HepG2 (cell line): ENCODE measurements around the gene HLA-G. TPM values are rescaled to one million over a fixed set of nuclear protein-coding genes. Genes with fewer than 3 reads are reported as not detected.
A peak's percentile ranks its signal among the peaks of the same experiment; 100 is the strongest.

Experiments used
- ATAC-seq: fragments of 200-7000 bp; cut with Tn5 transposase; 3 replicates; pipeline ENCODE4 v1.9.1; 2020; ENCODE audit warnings: mild to moderate bottlenecking, moderate library complexity
- BruUV-seq: library from RNA; stranded (reverse); fragments of 400-500 nt; replicated peaks from 2 replicates; lab custom pipeline; 2021; lab: Mats Ljungman, UMichigan
- CTCF ChIA-PET: fragments of 300-600 bp; formaldehyde crosslinking; extraction: SDS; loops from one replicate; lab custom pipeline; 2021; ENCODE audit warnings: low total read pairs, inconsistent platforms, low intra/inter-chr PET ratio; lab: Yijun Ruan, JAX
- POLR2A ChIA-PET: fragments of 350-600 bp; sonication (Branson Sonifier 250); formaldehyde crosslinking; loops from one replicate; lab custom pipeline; 2020; ENCODE audit warnings: antibody characterized with exemption, inconsistent platforms; lab: Yijun Ruan, JAX
- DNase-seq: peaks from one replicate; pipeline ENCODE4 v3.0.0-alpha.2; 2015; ENCODE audit warnings: low spot score
- FAIRE-seq: peaks from 3 replicates; lab custom pipeline; 2011; peaks lifted over from hg19 to GRCh38; lab: Jason Lieb, UNC
- H2AFZ ChIP-seq: one replicate; pipeline ENCODE4 v1.6.1; 2011; ENCODE audit warnings: low read length, inconsistent platforms
- H3K27ac ChIP-seq: fragments of 300-600 bp; 3 replicates; pipeline ENCODE4 v1.8.0; 2011; ENCODE audit warnings: mixed run types, mild to moderate bottlenecking, mixed read lengths, low read length, inconsistent platforms; ENCODE audit not compliant: insufficient read depth; ENCODE audit errors: extremely low read length
- H3K27me3 ChIP-seq, 2 experiments: fragments of 200-600 bp in 1 of 2; 2 replicates in 1 of 2; 3 replicates in 1 of 2; pipeline versions ENCODE4 v1.6.0 to v1.8.0; 2011; ENCODE audit warnings: low read length in 2 of 2, mild to moderate bottlenecking in 2 of 2, moderate library complexity in 2 of 2, inconsistent platforms in 1 of 2; ENCODE audit not compliant: insufficient read depth in 2 of 2, control insufficient read depth in 1 of 2
- H3K36me3 ChIP-seq, 2 experiments: fragments of 200-600 bp in 1 of 2; replicated peaks in 1 of 2; 2 replicates in 1 of 2; 3 replicates in 1 of 2; pipeline versions ENCODE4 v1.5.1 to v1.8.0; 2011; ENCODE audit warnings: low read length in 2 of 2, inconsistent platforms in 1 of 2; ENCODE audit not compliant: insufficient read depth in 2 of 2, control insufficient read depth in 1 of 2
- H3K4me1 ChIP-seq: 2 replicates; pipeline ENCODE4 v1.5.1; 2012; ENCODE audit warnings: low read length, inconsistent platforms; ENCODE audit not compliant: insufficient read depth
- H3K4me2 ChIP-seq: 2 replicates; pipeline ENCODE4 v1.6.0; 2011; ENCODE audit warnings: low read depth, low read length, inconsistent platforms
- H3K4me3 ChIP-seq, 3 experiments: fragments of 200-600 bp in 1 of 3; sonication (generic), shearing (Covaris generic) in 1 of 3; replicated peaks in 1 of 3; 2 replicates each; pipeline ENCODE4 v1.5.1; 2011 to 2016; ENCODE audit warnings: low read length in 3 of 3, inconsistent platforms in 2 of 3, low read depth in 2 of 3, mild to moderate bottlenecking in 2 of 3, control low read depth in 1 of 3, mixed read lengths in 1 of 3; ENCODE audit not compliant: insufficient read depth in 1 of 3
- H3K79me2 ChIP-seq: one replicate; pipeline ENCODE4 v1.6.1; 2011; ENCODE audit warnings: low read length, inconsistent platforms; ENCODE audit not compliant: insufficient read depth
- H3K9ac ChIP-seq: 2 replicates; pipeline ENCODE4 v1.6.0; 2011; ENCODE audit warnings: mild to moderate bottlenecking, low read depth, low read length, inconsistent platforms; ENCODE audit not compliant: insufficient read depth
- H3K9me3 ChIP-seq: 2 replicates; pipeline ENCODE4 v1.5.1; 2012; ENCODE audit warnings: mild to moderate bottlenecking, low read length
- H4K20me1 ChIP-seq: 2 replicates; pipeline ENCODE4 v1.6.0; 2011; ENCODE audit warnings: inconsistent platforms, mild to moderate bottlenecking, low read length, moderate library complexity; ENCODE audit not compliant: insufficient read depth
- ARNT2 ChIP-seq: sonication (generic); formaldehyde crosslinking; IDR thresholded peaks from 2 replicates; pipeline ENCODE4 v1.8.0; 2022; ENCODE audit warnings: mild to moderate bottlenecking, low read depth, missing genetic modification reagents, moderate library complexity
- BCL3 ChIP-seq: sonication (generic); formaldehyde crosslinking; IDR thresholded peaks from 2 replicates; pipeline ENCODE4 v1.5.1; 2020; ENCODE audit warnings: mild to moderate bottlenecking, missing genetic modification reagents, moderate library complexity
- DR1 ChIP-seq: sonication (generic); formaldehyde crosslinking; IDR thresholded peaks from 2 replicates; pipeline ENCODE4 v1.8.0; 2021; ENCODE audit warnings: mild to moderate bottlenecking, missing genetic modification reagents, inconsistent platforms
- ESRRA ChIP-seq: sonication (generic); formaldehyde crosslinking; IDR thresholded peaks from 2 replicates; pipeline ENCODE4 v1.5.1; 2020; ENCODE audit warnings: mild to moderate bottlenecking, low read depth, missing genetic modification reagents
- ISL2 ChIP-seq: sonication (generic); formaldehyde crosslinking; IDR thresholded peaks from 2 replicates; pipeline ENCODE4 v1.5.0; 2020; ENCODE audit warnings: missing genetic modification reagents
- KLF9 ChIP-seq: IDR thresholded peaks from 2 replicates; pipeline ENCODE4 v1.6.1; 2016; ENCODE audit warnings: low read depth
- NR2F6 ChIP-seq, 2 experiments: IDR thresholded peaks; 2 replicates each; pipeline ENCODE4 v1.6.1; 2016; ENCODE audit warnings: antibody characterized with exemption in 1 of 2, mild to moderate bottlenecking in 1 of 2
- RBAK ChIP-seq: sonication (generic); formaldehyde crosslinking; IDR thresholded peaks from 2 replicates; pipeline ENCODE4 v1.5.1; 2020; ENCODE audit warnings: mild to moderate bottlenecking, missing genetic modification reagents
- SRY ChIP-seq: sonication (generic); formaldehyde crosslinking; IDR thresholded peaks from 2 replicates; pipeline ENCODE4 v1.8.0; 2022; ENCODE audit warnings: mild to moderate bottlenecking, missing genetic modification reagents
- ZFP37 ChIP-seq: sonication (generic); formaldehyde crosslinking; IDR thresholded peaks from 2 replicates; pipeline ENCODE4 v1.4.0; 2020; ENCODE audit warnings: missing genetic modification reagents, borderline replicate concordance
- ZMYM4 ChIP-seq: sonication (generic); formaldehyde crosslinking; IDR thresholded peaks from 2 replicates; pipeline ENCODE4 v1.8.1; 2023; ENCODE audit warnings: mild to moderate bottlenecking, missing genetic modification reagents
- ZNF24 ChIP-seq: fragments of 450-650 bp; IDR thresholded peaks from 2 replicates; pipeline ENCODE4 v1.6.1; 2017; ENCODE audit warnings: antibody characterized with exemption, mild to moderate bottlenecking
- ZNF549 ChIP-seq: sonication (generic); formaldehyde crosslinking; IDR thresholded peaks from 2 replicates; pipeline ENCODE4 v1.5.0; 2020; ENCODE audit warnings: missing genetic modification reagents
- ZSCAN31 ChIP-seq: sonication (generic); formaldehyde crosslinking; IDR thresholded peaks from 2 replicates; pipeline ENCODE4 v1.5.0; 2020; ENCODE audit warnings: low read depth, mild to moderate bottlenecking, missing genetic modification reagents
- WGBS: methylation state at CpG from one replicate; pipeline ENCODE4 v1.1.6; 2017; ENCODE audit warnings: low lambda C conversion rate; 5-methylcytosine and 5-hydroxymethylcytosine counted together
- in situ Hi-C: cut with HindIII; loops from 2 replicates; pipeline ENCODE4 v1.10.0; 2017; ENCODE audit warnings: low pct_unique_long_range_greater_than_20kb; ENCODE audit not compliant: extremely low pct_ligation_motif_present
- intact Hi-C: fragments of 100-400 bp; cut with micrococcal nuclease; formaldehyde crosslinking; loops from one replicate; pipeline ENCODE4 v1.10.0; 2022; ENCODE audit not compliant: unreplicated experiment
- polyA plus RNA-seq, 8 experiments: library from polyadenylated mRNA; depleted of rRNA in 3 of 8; stranded (reverse) in 7 of 8; unstranded in 1 of 8; fragments of >200 nt; fragmentation: Illumina TruSeq in 4 of 8; extraction: Trizol in 4 of 8; gene quantifications; 2 replicates each; pipeline versions ENCODE4 v1.2.1 to v1.2.3, GENCODE V29; 2011 to 2016; ENCODE audit warnings: low read depth in 4 of 8, missing spikeins in 1 of 8, mixed read lengths in 1 of 8; ENCODE audit not compliant: insufficient read depth in 1 of 8
- total RNA-seq, 5 experiments: library from RNA; depleted of rRNA; stranded (reverse); fragments of >200 nt; fragmentation: Illumina TruSeq; extraction: Trizol; gene quantifications; 2 replicates each; pipeline ENCODE4 v1.2.3, GENCODE V29; 2016; ENCODE audit warnings: low read depth in 1 of 5
- TF ChIP-seq, protein P1 (sequence below): sonication (generic); formaldehyde crosslinking; IDR thresholded peaks from 2 replicates; pipeline ENCODE4 v1.4.0; 2020; ENCODE audit warnings: missing genetic modification reagents
- TF ChIP-seq, protein P2 (sequence below): sonication (generic); formaldehyde crosslinking; IDR thresholded peaks from 2 replicates; pipeline ENCODE4 v1.4.0; 2020; ENCODE audit warnings: missing genetic modification reagents

The HLA-G gene
- total and polyA plus RNA-seq, 2 of the 13 experiments (the other 11 are each of a cell fraction or from before 2014, with no cell fraction given) = 0.29 to 0.30 TPM

GRCh38 chr6:29811377-29811776, 16.2 kb upstream of the HLA-G start (continued):
- TF ChIP-seq, protein P1, sequence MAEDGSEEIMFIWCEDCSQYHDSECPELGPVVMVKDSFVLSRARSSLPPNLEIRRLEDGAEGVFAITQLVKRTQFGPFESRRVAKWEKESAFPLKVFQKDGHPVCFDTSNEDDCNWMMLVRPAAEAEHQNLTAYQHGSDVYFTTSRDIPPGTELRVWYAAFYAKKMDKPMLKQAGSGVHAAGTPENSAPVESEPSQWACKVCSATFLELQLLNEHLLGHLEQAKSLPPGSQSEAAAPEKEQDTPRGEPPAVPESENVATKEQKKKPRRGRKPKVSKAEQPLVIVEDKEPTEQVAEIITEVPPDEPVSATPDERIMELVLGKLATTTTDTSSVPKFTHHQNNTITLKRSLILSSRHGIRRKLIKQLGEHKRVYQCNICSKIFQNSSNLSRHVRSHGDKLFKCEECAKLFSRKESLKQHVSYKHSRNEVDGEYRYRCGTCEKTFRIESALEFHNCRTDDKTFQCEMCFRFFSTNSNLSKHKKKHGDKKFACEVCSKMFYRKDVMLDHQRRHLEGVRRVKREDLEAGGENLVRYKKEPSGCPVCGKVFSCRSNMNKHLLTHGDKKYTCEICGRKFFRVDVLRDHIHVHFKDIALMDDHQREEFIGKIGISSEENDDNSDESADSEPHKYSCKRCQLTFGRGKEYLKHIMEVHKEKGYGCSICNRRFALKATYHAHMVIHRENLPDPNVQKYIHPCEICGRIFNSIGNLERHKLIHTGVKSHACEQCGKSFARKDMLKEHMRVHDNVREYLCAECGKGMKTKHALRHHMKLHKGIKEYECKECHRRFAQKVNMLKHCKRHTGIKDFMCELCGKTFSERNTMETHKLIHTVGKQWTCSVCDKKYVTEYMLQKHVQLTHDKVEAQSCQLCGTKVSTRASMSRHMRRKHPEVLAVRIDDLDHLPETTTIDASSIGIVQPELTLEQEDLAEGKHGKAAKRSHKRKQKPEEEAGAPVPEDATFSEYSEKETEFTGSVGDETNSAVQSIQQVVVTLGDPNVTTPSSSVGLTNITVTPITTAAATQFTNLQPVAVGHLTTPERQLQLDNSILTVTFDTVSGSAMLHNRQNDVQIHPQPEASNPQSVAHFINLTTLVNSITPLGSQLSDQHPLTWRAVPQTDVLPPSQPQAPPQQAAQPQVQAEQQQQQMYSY = no peak
- TF ChIP-seq SRY (CRISPR knock-in tag) = no peak
- TF ChIP-seq ZNF549 (CRISPR knock-in tag) = no peak

GRCh38 chr6:29813066-29813465, 14.6 kb upstream of the HLA-G start:
- no peaks in the 10 kb centered on the region for H3K36me3 ChIP-seq
- H3K9me3 ChIP-seq = no peaks in the 10 kb centered on the region
- no TSS peak for BruUV-seq
- no peak overlapping the region for H3K9ac ChIP-seq
- FAIRE-seq = no peak
- no peak overlapping the region for H3K4me3 ChIP-seq
- H3K27me3 ChIP-seq = peaks cover 1 to 3% of the 10 kb centered on the region in 2 experiments; a peak in 2 of 5 replicates
- in situ Hi-C loops (no loop called here), intact Hi-C loops (no loop called here)
- ChIA-PET POLR2A (no interaction called here), CTCF (no interaction called here)
- no peaks in the 10 kb centered on the region for H3K79me2 ChIP-seq
- no peak for TF ChIP-seq KLF9 (CRISPR knock-in tag)
- TF ChIP-seq ZSCAN31 = no peak
- TF ChIP-seq, protein P2, sequence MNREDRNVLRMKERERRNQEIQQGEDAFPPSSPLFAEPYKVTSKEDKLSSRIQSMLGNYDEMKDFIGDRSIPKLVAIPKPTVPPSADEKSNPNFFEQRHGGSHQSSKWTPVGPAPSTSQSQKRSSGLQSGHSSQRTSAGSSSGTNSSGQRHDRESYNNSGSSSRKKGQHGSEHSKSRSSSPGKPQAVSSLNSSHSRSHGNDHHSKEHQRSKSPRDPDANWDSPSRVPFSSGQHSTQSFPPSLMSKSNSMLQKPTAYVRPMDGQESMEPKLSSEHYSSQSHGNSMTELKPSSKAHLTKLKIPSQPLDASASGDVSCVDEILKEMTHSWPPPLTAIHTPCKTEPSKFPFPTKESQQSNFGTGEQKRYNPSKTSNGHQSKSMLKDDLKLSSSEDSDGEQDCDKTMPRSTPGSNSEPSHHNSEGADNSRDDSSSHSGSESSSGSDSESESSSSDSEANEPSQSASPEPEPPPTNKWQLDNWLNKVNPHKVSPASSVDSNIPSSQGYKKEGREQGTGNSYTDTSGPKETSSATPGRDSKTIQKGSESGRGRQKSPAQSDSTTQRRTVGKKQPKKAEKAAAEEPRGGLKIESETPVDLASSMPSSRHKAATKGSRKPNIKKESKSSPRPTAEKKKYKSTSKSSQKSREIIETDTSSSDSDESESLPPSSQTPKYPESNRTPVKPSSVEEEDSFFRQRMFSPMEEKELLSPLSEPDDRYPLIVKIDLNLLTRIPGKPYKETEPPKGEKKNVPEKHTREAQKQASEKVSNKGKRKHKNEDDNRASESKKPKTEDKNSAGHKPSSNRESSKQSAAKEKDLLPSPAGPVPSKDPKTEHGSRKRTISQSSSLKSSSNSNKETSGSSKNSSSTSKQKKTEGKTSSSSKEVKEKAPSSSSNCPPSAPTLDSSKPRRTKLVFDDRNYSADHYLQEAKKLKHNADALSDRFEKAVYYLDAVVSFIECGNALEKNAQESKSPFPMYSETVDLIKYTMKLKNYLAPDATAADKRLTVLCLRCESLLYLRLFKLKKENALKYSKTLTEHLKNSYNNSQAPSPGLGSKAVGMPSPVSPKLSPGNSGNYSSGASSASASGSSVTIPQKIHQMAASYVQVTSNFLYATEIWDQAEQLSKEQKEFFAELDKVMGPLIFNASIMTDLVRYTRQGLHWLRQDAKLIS (CRISPR knock-in tag) = no peak
- no peak for TF ChIP-seq ZNF24
- no peak for TF ChIP-seq BCL3 (CRISPR knock-in tag)
- no peak for TF ChIP-seq NR2F6 (IDR thresholded peaks at IDR 0.05)
- TF ChIP-seq NR2F6 (CRISPR knock-in tag; IDR thresholded peaks at IDR 0.05) = no peak
- TF ChIP-seq ESRRA = no peak
- TF ChIP-seq ISL2 (CRISPR knock-in tag) = no peak
- TF ChIP-seq DR1 = no peak
- TF ChIP-seq ARNT2 (CRISPR knock-in tag) = no peak
- TF ChIP-seq ZMYM4 = no peak
- TF ChIP-seq ZFP37 (CRISPR knock-in tag) = no peak
- TF ChIP-seq RBAK (CRISPR knock-in tag) = no peak
- H3K27ac ChIP-seq = no peak overlapping the region
- DNase-seq = no peak
- peaks cover 14% of the 10 kb centered on the region; the same call in 1 of the 2 replicates for H3K4me1 ChIP-seq
- H4K20me1 ChIP-seq = no peaks in the 10 kb centered on the region
- 0% methylated on average over 1 of the region's 1 CpG for WGBS
- ATAC-seq = peak; percentile 33
- H3K4me2 ChIP-seq = no peak overlapping the region
- no peak overlapping the region for H2AFZ ChIP-seq
